ENCODE measurements around the gene ATG9A. TPM values are rescaled to one million over a fixed set of nuclear protein-coding genes. Genes with fewer than 3 reads are reported as not detected.
A peak's percentile ranks its signal among the peaks of the same experiment; 100 is the strongest.

Gene ATG9A
- total RNA-seq, 5 donors from 2014 or later (not counting 1 experiment from before 2014, with no cell fraction given) = 52.5 to 72.9 (median 57.6) TPM

DNA sequence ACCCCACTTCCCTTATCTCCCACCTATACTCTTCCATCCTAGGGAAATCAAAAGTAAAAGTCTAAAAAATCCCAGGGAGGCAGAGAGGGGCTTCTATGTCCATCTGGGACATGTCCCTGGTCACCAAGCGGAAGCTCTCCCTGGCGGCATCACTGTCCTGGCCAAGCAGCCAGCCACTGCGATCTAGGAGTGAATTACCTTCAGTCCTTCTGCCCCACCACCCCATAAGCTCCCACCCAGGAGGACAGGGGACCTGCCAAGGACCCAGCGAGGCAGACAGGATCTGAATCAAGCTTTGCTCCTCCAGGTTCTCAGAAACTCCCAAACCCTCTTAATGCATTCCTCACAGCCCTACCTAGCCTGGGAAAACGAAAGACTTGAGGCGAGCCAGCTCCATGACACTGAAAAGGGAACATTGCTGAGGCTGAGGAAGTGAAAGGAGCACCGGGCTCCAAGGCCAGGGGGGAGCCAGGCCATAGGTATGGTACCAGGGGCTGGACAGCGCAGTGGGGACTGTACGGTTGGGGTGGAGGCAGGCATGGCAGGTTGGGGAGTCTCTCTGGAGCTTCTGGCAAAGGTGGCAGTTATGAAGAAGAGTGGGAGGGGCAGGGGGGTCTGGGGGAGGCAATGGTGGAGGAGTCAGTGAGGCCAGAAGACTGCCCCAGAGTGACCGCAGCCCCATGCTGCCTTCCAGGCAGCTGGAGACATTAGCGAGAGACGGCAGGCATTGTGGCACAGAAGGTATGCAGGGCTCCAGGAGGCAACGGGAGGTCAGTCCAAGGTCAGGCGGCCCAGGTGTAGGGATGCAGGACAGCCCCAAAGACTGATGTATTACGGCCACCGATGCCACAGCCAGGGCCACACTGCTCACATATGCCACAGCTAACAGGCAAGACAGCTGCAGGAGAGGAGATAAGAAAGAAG lies 56.9 kb downstream of the ATG9A start:
- Histone ChIP-seq H3K4me1 (ENCODE audit: control insufficient read depth in 1 of 2, extremely low read depth in 1 of 2, insufficient read depth in 2 of 2, low read length in 2 of 2) (peaks cover 14 to 43% of the 10 kb centered on the region in 2 experiments), H3K4me3 (ENCODE audit: control insufficient read depth in 1 of 2, extremely low read depth in 1 of 2, low read length in 1 of 2) (no peak overlapping the region), H3K27me3 (replicated peaks in 1 of 2; ENCODE audit: control insufficient read depth in 2 of 2, extremely low read depth in 1 of 2, insufficient read depth in 2 of 2, low read length in 1 of 2) (no peaks in the 10 kb centered on the region), H3K27ac (ENCODE audit: low read length) (no peak overlapping the region), H3K36me3 (ENCODE audit: control insufficient read depth in 2 of 2, extremely low read depth in 1 of 2, insufficient read depth in 1 of 2, low read length in 1 of 2) (peaks cover 4 to 39% of the 10 kb centered on the region in 2 donors), H3K9me3 (no peaks in the 10 kb centered on the region)
- H3K36me3 Mint-ChIP-seq = peaks cover 30% of the 10 kb centered on the region
- H3K4me1 Mint-ChIP-seq = peaks cover 31 to 49% (median 39%) of the 10 kb centered on the region in 3 donors
- H3K27me3 Mint-ChIP-seq = no peaks in the 10 kb centered on the region
- ChIA-PET CTCF (interaction anchor here (0.6 to 2.6 kb wide), 9 partner anchors 8 to 295 kb away, joined by 3 to 32 read pairs (median 5); partner anchors contain the start of gene ZFAND2B (in 1 of the 2)), POLR2A (interaction anchor here in 1 of 2 donors (0.7 kb wide), 1 partner anchor 32 kb away, joined by 5 read pairs; no protein-coding TSS in a partner anchor)
- WGBS (ENCODE audit: insufficient coverage) = 91% methylated on average over 13 of the region's 16 CpGs
- ATAC-seq (replicated peaks in 1 of 4) = no peak
- no peaks in the 10 kb centered on the region for H3K9me3 Mint-ChIP-seq
- no peak overlapping the region for H3K4me3 Mint-ChIP-seq
- peak overlapping the region; percentile 23 to 39 for H3K27ac Mint-ChIP-seq
- DNase-seq = no peak

DNA sequence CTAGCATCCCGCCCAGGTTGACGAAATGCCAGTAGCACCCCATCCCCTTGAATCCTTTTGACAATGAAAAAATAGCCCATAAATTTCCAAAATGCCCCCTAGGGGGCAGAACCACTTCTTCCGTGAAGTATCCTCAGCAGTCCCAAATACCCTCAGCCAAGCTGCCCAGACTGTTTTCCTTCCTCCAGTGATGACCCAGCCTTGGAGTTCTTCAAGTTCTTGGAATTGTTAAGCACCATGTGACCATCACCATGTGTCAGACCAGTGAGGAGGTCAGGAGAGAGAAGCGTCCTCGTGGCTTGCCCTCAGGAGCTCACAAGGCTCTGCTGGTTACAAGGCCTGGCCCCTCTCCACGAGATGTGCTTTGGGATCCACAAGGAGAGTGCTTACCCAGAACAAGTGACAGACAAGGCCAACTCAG lies 58.2 kb downstream of the ATG9A start:
- Mint-ChIP-seq H3K27ac (peak overlapping the region; percentile 9 to 34), H3K4me3 (no peak overlapping the region), H3K27me3 (no peaks in the 10 kb centered on the region), H3K9me3 (no peaks in the 10 kb centered on the region), H3K4me1 (peaks cover 25 to 45% (median 34%) of the 10 kb centered on the region in 3 donors), H3K36me3 (peaks cover 30% of the 10 kb centered on the region)
- H3K4me3 ChIP-seq (ENCODE audit: control insufficient read depth in 1 of 2, extremely low read depth in 1 of 2, low read length in 1 of 2) = no peak overlapping the region
- ChIA-PET CTCF (interaction anchor here (0.8 to 2.6 kb wide), 10 partner anchors 8 to 124 kb away, joined by 3 to 32 read pairs (median 4); partner anchors contain the start of gene ZFAND2B (in 1 of the 2)), POLR2A (no interaction called here)
- H3K9me3 ChIP-seq = no peaks in the 10 kb centered on the region
- H3K4me1 ChIP-seq (ENCODE audit: control insufficient read depth in 1 of 2, extremely low read depth in 1 of 2, insufficient read depth in 2 of 2, low read length in 2 of 2) = peaks cover 12 to 36% of the 10 kb centered on the region in 2 experiments
- ATAC-seq (replicated peaks in 1 of 4) (peak in 3 of 4 experiments; percentile 56 to 77 (median 69)), DNase-seq (peak in 16 of 35 experiments; percentile 12 to 69 (median 23))
- peaks cover 4 to 39% of the 10 kb centered on the region in 2 donors for H3K36me3 ChIP-seq (ENCODE audit: control insufficient read depth in 2 of 2, extremely low read depth in 1 of 2, insufficient read depth in 1 of 2, low read length in 1 of 2)
- H3K27ac ChIP-seq (ENCODE audit: low read length) = peak overlapping the region; percentile 24
- H3K27me3 ChIP-seq (replicated peaks in 1 of 2; ENCODE audit: control insufficient read depth in 2 of 2, extremely low read depth in 1 of 2, insufficient read depth in 2 of 2, low read length in 1 of 2) = no peaks in the 10 kb centered on the region
- WGBS (ENCODE audit: insufficient coverage) = 72% methylated on average over 6 of the region's 6 CpGs

DNA sequence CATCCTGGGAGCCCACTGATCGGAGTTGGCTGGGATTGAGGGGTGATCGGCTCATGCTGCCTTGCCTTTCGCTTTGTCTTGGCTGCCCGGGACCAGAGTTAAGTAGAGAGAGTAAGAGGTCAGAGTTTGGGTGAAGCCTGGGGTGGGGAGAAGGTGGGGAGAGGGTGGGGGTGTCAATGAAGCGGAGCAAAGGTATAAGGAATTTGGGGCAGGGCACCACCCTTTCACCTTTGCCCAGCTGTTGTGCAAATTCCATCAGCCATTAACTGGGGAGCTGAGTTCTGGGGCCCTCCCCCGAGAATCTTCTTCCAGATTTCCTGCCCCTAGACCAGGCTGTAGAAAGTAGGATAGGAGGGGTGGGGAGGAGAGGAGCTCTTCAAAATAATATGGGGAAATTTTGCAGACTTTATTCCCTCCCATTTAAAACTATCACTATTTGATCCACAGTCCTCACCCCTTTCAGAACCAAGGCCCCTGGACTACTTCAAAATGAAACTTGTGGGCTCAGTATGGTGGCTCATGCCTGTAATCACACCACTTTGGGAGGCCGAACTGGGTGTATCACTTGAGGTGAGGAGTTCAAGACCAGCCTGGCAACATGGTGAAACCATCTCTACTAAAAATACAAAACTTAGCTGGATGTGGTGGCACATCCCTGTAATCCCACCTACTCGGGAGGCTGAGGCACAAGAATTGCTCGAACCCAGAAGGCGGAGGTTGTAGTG lies 59.3 kb downstream of the ATG9A start, which contains the start of gene SLC23A3:
Gene SLC23A3 (minus strand): TSS at position 100 of the 725 bp plus-strand sequence. CDS start 45 bp downstream, at position 55.
- 94% methylated on average over 3 of the region's 10 CpGs for WGBS (ENCODE audit: insufficient coverage)
- ChIA-PET CTCF (interaction anchor here (0.6 to 2.6 kb wide), 9 partner anchors 10 to 125 kb away, joined by 3 to 32 read pairs (median 4); partner anchors contain the start of genes NHEJ1 (in 1 of the 2) and ZFAND2B (in 1 of the 2)), POLR2A (no interaction called here)
- ATAC-seq (replicated peaks in 1 of 4) = no peak
- Mint-ChIP-seq H3K9me3 (no peaks in the 10 kb centered on the region), H3K27ac (no peak within 1 kb of the TSS), H3K4me3 (no peak within 1 kb of the TSS), H3K27me3 (no peaks in the 10 kb centered on the region), H3K4me1 (peaks cover 14 to 34% (median 24%) of the 10 kb centered on the region in 3 donors), H3K36me3 (peaks cover 30% of the 10 kb centered on the region)
- no peaks in the 10 kb centered on the region for H3K27me3 ChIP-seq (replicated peaks in 1 of 2; ENCODE audit: control insufficient read depth in 2 of 2, extremely low read depth in 1 of 2, insufficient read depth in 2 of 2, low read length in 1 of 2)
- peaks cover 5 to 26% of the 10 kb centered on the region in 2 experiments for H3K4me1 ChIP-seq (ENCODE audit: control insufficient read depth in 1 of 2, extremely low read depth in 1 of 2, insufficient read depth in 2 of 2, low read length in 2 of 2)
- no peak within 1 kb of the TSS for H3K27ac ChIP-seq (ENCODE audit: low read length)
- no peak within 1 kb of the TSS for H3K4me3 ChIP-seq (ENCODE audit: control insufficient read depth in 1 of 2, extremely low read depth in 1 of 2, low read length in 1 of 2)
- no peaks in the 10 kb centered on the region for H3K9me3 ChIP-seq
- no peak for DNase-seq
- peaks cover 4 to 39% of the 10 kb centered on the region in 2 donors for H3K36me3 ChIP-seq (ENCODE audit: control insufficient read depth in 2 of 2, extremely low read depth in 1 of 2, insufficient read depth in 1 of 2, low read length in 1 of 2)

Other genes starting within 250 kb of the ATG9A start
- gene FEV, start 244.5 kb downstream of the ATG9A start, total RNA-seq = not detected
- not detected for gene CRYBA2, start 236.2 kb downstream of the ATG9A start, total RNA-seq
- under 1 TPM in 1 of 5 donors, not detected in 4; 0.16 TPM for gene CFAP65, start 188.1 kb downstream of the ATG9A start, total RNA-seq
- gene IHH, start 168.7 kb downstream of the ATG9A start, total RNA-seq = under 1 TPM in 2 of 5 donors, not detected in 3; 0.12 to 0.28 TPM
- gene NHEJ1, start 68.8 kb downstream of the ATG9A start, total RNA-seq = 10 to 100 TPM; 17.3 to 21.1 (median 18.2) TPM
- gene SLC23A3, start 59.6 kb downstream of the ATG9A start, total RNA-seq = 1 to 10 TPM in 3 of 5 donors, under 1 TPM in 2; 0.54 to 8.7 (median 5.1) TPM
- gene CNPPD1, start 52.7 kb downstream of the ATG9A start, total RNA-seq = 10 to 100 TPM; 49.2 to 89.5 (median 83.2) TPM
- gene RETREG2, start 51.4 kb downstream of the ATG9A start, total RNA-seq = 100 to 1,000 TPM in 3 of 5 donors, 10 to 100 TPM in 2; 85.2 to 131 (median 109) TPM
- 10 to 100 TPM; 61.7 to 91.6 (median 85.6) TPM for gene ZFAND2B, start 22.9 kb downstream of the ATG9A start, total RNA-seq
- 10 to 100 TPM in 3 of 5 donors, 1 to 10 TPM in 2; 4.1 to 16.5 (median 13.0) TPM for gene ABCB6, start 10.7 kb downstream of the ATG9A start, total RNA-seq
- gene ANKZF1, start 170 bp upstream of the ATG9A start, total RNA-seq = 100 to 1,000 TPM; 119 to 220 (median 194) TPM
- gene GLB1L, start 15.8 kb upstream of the ATG9A start, total RNA-seq = 1 to 10 TPM; 1.1 to 3.0 (median 1.8) TPM
- 10 to 100 TPM; 19.3 to 26.6 (median 21.3) TPM for gene STK16, start 15.8 kb upstream of the ATG9A start, total RNA-seq
- gene TUBA4B, start 23.6 kb upstream of the ATG9A start, total RNA-seq = not detected
- gene TUBA4A, start 24.3 kb upstream of the ATG9A start, total RNA-seq = 100 to 1,000 TPM; 108 to 196 (median 121) TPM
- gene DNAJB2, start 49.7 kb upstream of the ATG9A start, total RNA-seq = 100 to 1,000 TPM in 2 of 5 donors, 10 to 100 TPM in 3; 83.0 to 150 (median 91.8) TPM
- under 1 TPM in 1 of 5 donors, not detected in 4; 0.63 TPM for gene PTPRN, start 79.8 kb upstream of the ATG9A start, total RNA-seq
- not detected for gene RESP18, start 103.1 kb upstream of the ATG9A start, total RNA-seq
- 10 to 100 TPM; 73.5 to 88.8 (median 85.4) TPM for gene DNPEP, start 158.3 kb upstream of the ATG9A start, total RNA-seq
- gene DES, start 188.7 kb upstream of the ATG9A start, total RNA-seq = 1 to 10 TPM in 2 of 5 donors, under 1 TPM in 1, not detected in 2; 0.98 to 1.3 (median 1.3) TPM
- 10 to 100 TPM; 13.8 to 23.9 (median 18.9) TPM for gene SPEG, start 205.2 kb upstream of the ATG9A start, total RNA-seq

Measured in T-cell (primary cell).